HG03066 (cell line): ENCODE results near the gene NPLOC4.

Experiments used
- ATAC-seq: cut with Tn5 transposase; IDR thresholded peaks from one replicate; pipeline ENCODE4 v1.9.1; 2021; ENCODE audit warnings: low read depth; ENCODE audit not compliant: unreplicated experiment

Gene NPLOC4

DNA sequence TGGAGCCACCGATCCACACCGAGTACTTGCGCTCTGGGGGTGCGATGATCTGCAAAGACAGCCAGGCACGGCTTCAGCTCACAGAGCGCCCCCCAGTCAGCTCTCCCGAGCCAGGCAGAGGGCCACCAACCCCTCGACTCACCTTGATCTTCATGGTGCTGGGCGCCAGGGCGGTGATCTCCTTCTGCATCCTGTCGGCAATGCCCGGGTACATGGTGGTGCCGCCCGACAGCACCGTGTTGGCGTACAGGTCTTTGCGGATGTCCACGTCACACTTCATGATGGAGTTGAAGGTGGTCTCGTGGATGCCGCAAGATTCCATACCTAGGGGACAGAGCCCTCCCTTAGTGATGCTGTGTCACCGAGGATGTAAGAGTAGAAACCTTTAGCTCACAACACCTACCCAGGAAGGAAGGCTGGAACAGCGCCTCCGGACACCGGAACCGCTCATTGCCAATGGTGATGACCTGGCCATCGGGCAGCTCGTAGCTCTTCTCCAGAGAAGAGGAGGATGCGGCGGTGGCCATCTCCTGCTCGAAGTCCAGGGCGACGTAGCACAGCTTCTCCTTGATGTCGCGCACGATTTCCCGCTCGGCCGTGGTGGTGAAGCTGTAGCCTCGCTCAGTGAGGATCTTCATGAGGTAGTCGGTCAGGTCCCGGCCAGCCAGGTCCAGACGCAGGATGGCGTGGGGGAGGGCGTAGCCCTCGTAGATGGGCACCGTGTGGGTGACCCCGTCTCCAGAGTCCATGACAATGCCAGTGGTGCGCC is 125.9 kb downstream of the NPLOC4 start:
- no peak for ATAC-seq

DNA sequence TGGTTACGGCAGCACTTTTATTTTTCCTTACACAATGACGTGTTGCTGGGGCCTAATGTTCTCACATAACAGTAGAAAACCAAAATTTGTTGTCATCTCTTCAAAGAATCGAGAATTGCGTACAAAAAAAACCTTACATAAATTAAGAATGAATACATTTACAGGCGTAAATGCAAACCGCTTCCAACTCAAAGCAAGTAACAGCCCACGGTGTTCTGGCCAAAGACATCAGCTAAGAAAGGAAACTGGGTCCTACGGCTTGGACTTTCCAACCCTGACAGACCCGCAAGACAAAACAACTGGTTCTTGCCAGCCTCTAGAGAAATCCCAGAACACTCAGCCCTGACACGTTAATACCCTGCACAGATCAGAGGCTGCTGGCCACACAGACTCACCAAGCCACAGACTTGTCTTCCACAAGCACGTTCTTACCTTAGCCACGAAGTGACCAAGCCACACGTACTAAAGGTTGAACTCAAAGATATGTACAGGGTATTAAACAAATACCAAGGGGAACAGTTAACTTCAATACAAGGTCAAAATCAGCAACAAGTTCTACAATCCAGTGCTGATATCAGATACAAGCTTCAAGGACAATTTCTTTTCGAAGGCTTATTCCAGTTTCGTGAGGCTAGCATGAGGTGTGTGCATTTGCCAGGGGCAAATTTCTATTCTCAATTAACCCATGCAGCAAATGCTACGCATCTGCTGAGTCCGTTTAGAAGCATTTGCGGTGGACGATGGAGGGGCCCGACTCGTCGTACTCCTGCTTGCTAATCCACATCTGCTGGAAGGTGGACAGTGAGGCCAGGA is 126.7 kb downstream of the NPLOC4 start:
- no peak for ATAC-seq

GRCh38 chr17:81509207-81509971 is 127.5 kb downstream of the NPLOC4 start:
- no peak for ATAC-seq

DNA sequence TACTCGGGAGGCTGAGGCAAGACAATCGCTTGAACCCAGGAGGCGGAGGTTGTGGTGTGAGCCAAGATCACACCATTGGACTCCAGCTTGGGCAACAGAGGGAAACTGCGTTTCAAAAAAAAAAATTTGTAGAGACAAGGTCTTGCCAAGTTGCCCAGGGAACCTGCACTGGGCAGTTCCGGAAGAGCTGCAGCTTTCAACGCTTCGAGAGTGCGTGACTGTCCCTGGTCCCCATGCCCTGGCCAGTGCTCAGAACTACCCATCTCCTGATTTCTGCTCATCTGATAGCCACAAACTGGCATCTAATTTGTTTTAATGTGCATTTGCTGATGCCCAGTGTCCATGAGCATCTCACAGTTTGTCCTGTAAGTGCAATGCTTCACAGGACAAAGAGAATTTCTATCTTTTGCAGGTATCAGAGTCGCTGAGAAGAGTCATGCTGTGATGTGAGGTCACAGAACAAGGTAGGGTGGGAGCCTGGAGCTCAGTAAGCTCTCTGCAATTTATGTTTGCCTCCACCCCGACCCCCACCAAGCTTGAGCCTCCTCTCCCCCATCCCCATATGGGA is 128.2 kb downstream of the NPLOC4 start:
- ATAC-seq: no peak
